CMK (cell line): ENCODE results near the gene SALL3.

Experiments
- DNase-seq: peaks from one replicate; pipeline ENCODE4 v3.0.0-alpha.2; 2010; ENCODE audit warnings: low read depth

Gene SALL3

DNA sequence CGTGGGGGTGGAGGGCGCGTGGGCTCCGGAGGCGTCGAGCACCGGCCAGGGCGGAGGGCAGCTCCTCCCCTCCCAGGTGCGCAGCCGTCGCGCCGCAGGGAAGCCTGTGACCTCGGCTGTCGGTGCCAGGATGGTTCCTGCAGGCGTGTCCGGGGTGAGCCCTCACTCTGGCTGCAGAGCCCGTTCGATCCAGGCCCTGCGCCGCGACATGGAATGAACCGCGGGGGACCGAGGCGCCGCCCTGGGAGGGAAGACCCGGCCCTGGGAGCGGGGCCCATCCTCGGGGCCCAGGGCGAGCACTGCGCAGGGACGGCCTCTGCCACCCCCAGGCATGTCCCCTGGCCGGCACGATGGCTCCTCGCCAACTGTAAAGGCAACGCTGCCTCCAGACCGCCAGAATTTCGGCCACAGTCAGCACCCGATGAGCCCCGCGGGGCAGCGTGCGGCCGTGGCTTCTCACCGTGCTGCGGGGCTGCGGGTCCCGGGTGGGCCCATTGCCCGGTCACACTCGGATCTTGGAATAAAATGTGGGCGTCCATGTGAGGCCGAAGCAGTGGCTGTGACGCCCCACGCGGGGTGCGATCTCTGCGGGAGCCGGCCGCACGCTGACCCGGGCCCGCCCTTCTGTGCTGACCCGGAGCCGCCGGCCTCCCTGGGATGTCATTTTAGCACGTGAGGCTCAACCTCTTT, 26.6 kb downstream of the SALL3 start:
- no peak for DNase-seq

DNA sequence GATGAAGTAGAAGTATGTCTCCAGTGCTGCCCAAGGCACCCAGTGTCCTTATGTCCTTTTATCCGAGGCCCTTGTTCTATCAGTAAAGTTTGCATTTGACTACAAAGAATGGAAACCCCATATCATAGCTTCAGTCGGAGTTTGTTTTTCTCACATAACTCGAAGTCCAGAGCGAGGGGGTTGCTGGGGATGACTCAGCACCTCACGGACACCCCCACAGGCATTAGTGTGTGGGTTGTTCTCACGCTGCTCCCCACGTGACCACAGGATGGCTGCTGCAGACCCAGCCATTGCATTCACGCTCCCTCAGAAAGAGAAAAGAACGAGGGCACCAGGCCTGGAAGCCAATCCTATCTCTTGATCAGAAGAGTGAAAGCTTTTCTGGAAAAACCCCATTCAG, 27.8 kb downstream of the SALL3 start:
- no peak for DNase-seq

DNA sequence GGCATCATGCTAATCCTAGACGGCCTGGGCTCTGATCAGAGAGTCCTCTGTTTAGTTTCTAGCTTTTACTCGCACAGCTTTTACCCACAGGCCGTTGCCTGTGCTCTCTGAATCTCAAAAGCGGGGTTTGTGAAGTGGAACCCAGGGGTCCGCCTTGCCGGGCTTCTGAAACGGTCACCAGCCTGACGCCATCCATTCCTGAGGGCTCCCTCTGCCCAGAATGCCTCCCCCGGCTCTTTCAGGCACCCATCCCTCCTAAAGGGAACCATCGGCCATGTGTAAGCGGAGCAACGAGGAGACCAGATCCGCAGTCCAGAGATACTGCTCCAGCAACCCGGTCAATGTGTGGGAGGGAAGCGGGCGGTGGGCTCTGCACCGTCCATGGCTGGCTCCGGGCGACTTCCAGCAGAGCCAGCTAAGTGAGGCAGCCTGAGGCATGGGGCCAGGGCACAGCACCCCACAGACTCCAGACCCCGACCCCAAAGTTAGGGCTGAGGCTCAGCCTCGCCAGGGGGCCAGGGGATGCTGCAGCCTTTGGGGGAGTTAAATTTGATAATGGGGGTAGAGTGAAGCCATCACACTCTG, 28.8 kb downstream of the SALL3 start:
- DNase-seq, result no peak

DNA sequence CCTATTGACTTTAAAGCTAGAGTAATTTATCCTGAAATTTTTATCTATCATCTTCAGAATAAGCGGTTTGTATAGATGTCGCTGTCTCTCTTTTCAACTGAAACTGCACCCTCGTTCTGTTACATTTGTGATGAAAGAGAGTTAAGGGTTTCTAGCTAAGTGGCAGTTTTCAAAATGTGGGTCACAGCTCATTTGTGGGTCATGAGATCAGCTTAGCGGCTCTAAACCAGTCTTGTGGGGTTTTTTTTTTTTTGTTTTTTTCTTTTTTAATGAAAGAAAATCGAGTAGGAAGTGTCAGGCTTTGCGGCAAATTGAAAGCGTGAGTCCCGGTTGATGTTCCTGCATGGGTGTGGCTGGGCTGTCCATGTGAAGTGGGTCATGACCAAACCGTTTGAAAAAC, 31.2 kb downstream of the SALL3 start:
- no peak for DNase-seq

DNA sequence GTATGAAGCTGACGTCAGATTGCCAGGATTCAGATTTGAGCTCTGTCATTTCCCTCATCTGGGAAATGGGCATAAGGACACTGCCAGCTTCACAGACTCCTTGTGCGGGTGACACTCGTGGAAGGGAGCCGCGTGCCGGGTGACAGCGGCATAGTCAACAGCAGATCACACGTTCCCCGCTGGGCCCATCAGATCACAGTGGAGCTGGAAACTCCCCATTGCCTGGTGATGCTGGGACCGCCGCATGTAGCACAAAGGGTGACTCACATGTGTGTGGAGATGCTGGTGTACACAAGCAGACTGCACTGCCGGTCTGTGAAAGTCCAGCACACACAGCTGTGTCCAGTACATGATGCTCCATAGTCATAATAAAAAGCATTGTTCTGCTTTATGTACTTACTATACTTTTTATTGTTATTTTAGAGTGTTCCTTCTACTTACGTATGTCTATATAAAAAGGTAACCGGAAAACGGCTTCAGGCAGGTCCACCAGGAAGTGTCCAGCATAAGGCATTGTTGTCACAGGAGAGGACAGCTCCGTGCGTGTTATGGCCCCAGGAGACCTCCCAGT, 31.8 kb downstream of the SALL3 start:
- DNase-seq, result no peak

DNA sequence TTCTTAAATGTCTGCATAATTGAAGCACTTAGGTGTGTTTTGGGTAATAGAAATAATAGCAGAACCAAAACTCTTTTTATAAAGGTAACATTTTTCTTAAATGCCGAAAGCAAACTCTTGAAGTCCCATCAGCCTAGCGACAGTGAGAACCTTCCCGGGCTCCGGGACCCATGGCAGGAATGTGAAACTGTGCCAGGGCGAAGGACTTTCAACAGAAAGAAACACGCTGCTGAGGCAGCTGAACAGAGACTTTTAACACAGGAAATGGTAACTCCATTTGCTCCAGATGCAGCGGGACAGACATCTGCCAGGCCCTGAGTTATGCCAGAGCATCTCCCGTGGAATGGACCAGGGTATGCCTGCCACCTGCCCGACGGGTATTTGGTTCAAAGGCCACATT, 34.3 kb downstream of the SALL3 start:
- DNase-seq, result no peak

DNA sequence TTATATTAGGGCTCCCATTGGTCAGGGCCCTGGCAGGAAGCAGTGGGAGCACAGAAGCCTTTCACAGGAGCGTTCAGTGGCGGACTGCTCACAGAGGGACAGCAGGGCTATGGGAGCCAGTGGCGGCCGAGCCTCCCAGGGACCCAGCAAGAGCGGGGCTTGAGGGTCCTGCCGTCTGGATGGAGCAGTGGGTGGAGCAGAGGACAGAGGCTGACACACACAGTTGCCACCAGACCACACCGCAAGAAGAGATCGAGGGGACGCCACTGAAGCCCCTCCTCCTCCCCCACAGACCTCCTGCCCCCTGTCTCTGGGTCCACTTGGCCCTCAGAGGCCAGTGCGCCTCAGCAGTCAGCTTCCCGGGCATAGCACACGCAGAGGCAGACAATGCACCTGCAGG, 39.3 kb downstream of the SALL3 start:
- DNase-seq, result no peak

DNA sequence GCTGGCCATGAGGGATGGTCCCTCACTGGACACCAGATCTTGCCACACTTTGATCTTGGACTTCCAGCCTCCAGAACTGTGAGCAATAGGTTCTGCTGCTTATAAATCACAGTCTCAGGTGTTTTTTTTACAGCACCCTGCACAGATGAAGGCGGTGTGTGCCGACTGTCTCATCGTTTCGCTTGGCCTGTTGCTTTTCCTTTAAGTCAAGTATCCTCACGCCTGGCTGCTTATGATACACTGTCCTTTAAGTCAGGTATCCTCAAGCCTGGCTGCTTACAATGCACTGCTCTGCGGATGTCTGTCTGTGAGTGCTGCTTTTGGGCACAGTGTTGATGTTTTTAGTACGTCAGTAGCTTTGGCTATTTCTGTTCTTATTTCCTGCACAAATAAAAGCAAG, 40.3 kb downstream of the SALL3 start:
- no peak for DNase-seq

DNA sequence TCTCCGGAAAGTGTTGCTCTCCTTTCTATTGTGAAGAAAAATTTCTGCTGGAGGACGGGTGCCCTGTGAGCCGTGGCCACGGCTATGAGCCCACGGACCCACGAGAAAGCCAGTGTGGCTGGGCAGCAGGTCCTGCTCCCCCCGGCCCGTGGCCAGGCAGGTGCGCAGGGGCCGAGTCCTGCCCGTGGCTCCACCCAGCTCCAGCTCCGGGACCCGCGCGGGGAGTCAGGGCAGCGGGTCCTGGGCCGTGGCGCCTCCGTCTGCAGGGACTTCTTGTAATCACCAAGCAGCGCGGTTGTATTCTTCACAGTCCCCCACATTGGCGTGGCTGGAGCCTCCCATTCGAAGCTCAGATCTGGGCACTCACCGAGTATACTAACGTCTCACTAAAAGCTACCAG, 43.0 kb downstream of the SALL3 start:
- DNase-seq, result no peak

DNA sequence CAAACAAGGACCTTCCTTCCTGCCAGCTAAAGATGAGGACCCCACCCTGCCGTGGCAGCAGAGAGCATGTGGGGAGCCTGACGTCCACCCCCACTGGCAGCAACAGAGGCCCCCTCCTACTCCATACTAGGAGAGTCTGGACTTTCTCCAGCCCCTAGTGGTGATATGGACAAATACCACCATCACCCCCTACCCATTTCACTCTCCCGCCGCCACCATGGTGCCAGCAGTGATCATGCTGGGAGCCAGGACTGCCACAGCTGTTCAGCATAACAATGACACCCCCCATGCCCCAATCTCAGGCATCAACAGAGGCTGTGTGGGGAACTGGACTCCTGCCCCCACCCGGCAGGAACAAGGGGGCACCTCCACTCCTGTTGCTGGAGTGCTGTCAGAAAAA, 46.9 kb downstream of the SALL3 start:
- no peak for DNase-seq

DNA sequence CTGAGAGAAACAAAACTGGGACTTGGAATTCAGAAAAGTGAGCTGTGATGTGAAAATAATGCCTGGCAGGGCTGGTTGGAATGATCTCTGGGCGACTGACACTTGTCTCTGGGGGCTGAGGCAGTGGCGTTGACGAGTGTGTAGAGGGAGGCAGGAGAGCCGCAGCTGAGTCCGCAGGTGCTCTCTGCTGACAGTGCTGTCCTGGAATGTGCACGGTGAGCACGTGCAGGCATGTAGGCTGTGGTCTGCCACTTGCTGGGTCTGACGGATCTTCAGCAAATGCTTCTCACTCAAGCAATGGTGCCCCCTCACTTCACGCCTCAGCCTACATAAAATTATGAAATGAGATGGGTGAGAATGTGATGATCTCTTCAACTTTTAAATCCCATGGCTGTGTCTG, 51.1 kb downstream of the SALL3 start:
- no peak for DNase-seq

DNA sequence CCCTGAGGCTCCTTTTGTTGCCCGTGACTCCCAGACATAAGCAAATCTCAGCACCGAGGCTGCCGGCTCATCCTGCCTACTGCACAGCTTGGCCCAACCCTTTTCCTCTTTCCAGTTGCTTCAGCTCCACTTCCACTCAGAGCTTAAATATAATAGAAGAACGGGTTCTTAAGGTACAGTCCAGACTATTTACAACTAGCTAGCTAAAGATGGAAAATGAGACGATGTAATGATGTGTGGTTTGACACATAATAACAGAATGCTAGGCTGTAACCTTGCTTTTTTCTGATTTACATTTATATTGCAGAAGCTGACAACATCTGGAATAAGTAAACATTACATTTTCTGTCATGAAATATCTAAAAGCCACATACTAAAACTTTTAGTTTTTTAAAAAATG, 62.7 kb downstream of the SALL3 start:
- no peak for DNase-seq

DNA sequence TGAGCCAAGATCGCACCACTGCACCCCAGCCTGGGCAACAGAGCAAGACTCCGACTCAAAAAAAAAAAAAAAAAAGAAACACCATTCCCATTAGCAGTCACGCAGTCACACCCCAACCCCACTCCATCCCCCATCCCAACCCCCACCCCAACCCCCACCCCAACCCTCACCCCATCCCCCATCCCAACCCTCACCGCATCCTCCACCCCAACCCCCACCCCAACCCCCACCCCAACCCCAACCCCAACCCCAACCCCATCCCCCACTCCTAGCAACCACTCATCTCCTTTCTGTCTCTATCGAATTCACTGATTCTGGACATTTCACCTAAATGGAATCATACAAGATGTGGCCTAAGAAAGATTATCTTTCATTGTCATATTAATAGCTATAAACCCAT, 63.7 kb downstream of the SALL3 start:
- no peak for DNase-seq

DNA sequence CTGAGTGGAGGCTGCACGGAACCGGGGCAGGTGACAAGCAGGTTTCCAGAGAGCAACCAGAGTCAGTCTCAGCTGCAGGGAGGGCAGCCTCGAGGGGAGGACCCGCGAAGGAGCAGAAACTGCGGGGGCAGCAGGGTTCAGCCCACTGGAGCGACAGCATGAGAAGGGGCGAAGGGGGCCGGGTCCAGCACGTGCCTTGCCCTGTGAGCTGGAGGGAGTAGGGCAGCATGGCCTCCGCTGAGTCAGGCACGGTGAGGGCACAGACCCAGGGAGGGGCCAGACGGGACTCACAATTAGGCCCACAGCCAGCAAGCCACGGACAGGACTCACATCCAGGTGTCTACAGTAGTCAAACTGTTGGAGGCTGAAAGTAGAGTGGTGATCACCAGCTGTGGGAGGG, 66.9 kb downstream of the SALL3 start:
- DNase-seq, result no peak

DNA sequence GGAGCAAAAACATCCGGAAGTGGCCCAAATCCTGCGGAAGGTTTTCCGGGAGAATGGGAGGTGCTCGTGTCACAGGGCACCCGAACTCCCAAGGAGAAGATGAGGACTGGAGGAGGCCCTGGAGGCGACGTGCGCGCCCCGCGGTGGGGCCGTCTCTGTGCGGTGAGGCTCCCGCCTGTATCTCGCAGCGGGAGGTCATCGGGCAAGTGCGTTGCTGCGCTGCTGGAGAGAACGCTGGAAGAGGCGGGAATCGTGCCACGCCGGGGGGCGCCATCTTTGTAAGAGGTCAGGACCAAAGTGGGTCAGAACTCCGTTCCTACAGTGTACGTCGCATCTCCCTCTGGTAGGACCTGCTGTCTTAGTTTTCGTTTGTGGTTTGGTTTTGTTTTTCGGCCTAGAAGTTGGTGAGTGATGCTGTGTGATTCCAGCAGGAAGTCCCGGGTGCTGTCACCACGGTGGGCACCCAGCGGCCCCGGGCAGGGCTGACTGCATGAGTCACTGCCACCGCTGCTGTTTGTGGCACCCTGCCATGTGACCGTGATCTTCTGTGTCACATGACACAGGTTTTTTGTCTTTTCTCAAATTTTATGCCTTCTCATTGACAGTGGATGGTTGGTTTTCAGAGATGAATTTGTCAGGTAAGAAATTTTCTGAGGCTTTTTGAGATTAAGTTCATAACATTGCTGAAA, 68.1 kb downstream of the SALL3 start:
- DNase-seq, result no peak

DNA sequence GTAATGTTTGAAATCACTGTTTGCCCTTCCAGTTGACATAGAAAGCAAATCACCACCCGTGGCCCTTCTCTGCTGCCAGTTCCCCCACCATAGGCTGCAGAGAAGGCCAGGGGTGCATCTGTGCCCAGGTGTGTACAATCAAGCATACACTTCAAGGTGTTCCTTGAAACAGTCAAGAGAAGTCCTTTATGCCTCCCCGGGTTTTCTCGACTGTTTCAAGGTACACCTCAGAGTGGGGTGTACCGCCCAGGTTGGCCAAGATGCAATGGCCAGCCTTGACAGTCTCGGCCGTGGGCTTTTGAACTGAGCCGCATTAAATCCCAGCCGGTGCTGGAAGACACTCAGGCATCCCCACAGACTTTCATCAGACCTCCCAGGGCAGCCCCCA, 68.6 kb downstream of the SALL3 start:
- DNase-seq, result no peak

DNA sequence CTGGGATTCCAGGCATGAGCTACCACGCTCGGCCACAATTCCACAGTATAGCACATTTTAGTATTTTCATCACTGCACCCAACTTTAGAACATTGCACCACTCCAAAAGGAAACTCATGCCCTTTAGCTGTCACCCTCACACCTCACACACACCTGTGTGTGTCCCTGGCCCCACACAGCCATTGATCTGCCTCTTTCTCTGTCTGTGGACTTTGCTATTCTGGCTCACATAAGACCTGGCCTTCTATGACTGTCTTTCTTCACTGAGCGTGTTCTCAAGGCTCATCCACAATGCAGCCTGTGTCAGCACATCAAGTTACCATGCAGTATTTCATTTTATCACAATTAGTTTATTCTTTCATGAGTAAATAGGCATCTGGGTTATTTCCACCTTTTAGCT, 69.9 kb downstream of the SALL3 start:
- no peak for DNase-seq
